Left lung (tissue), 10 donors: ENCODE data around the gene LIPH. TPM values are rescaled to one million over a fixed set of nuclear protein-coding genes. Genes with fewer than 3 reads are reported as not detected.
A peak's percentile ranks its signal among the peaks of the same experiment; 100 is the strongest.

Source experiments
- ATAC-seq: fragments of 200-7000 bp; cut with Tn5 transposase; one replicate; pipeline ENCODE4 v1.9.1; 2020; ENCODE audit warnings: moderate library complexity
- DNase-seq, 4 donors: peaks; one replicate each; pipeline ENCODE4 v3.0.0-alpha.2; 2013 to 2020
- H3K27ac ChIP-seq, 2 donors: fragments of 200-600 bp; sonication (generic) in 1 of 2; one replicate each; pipeline versions ENCODE4 v1.5.0 to v1.8.0; 2020 to 2021
- H3K27me3 ChIP-seq, 2 donors: fragments of 200-600 bp; sonication (generic) in 1 of 2; one replicate each; pipeline versions ENCODE4 v1.5.0 to v1.8.0; 2020 to 2021
- H3K36me3 ChIP-seq, 2 donors: fragments of 200-600 bp; sonication (generic) in 1 of 2; one replicate each; pipeline versions ENCODE4 v1.5.0 to v1.8.0; 2020 to 2021
- H3K4me1 ChIP-seq, 2 donors: fragments of 200-600 bp; one replicate each; pipeline ENCODE4 v1.8.0; 2021
- H3K4me3 ChIP-seq, 2 donors: fragments of 200-600 bp; sonication (generic) in 1 of 2; one replicate each; pipeline versions ENCODE4 v1.5.0 to v1.8.0; 2020 to 2021; ENCODE audit warnings: mild to moderate bottlenecking in 1 of 2
- H3K9me3 ChIP-seq, 2 donors: fragments of 200-600 bp; sonication (generic) in 1 of 2; one replicate each; pipeline versions ENCODE4 v1.5.0 to v1.8.0; 2020 to 2021
- CTCF ChIP-seq, 2 donors: fragments of 200-600 bp; sonication (generic) in 1 of 2; IDR thresholded peaks; one replicate each; pipeline versions ENCODE4 v1.5.0 to v1.8.0; 2021; ENCODE audit warnings: antibody characterized with exemption in 2 of 2
- intact Hi-C, 2 donors: fragments of 100-400 bp; cut with DNase I; formaldehyde crosslinking; loops; one replicate each; pipeline versions ENCODE4 v1.11.2 to v1.14.2; 2022
- polyA plus RNA-seq, 6 donors: library from polyadenylated mRNA; unstranded; fragments of 120-200 nt; gene quantifications; one replicate each; pipeline ENCODE4 v1.2.1, GENCODE V29; 2013; ENCODE audit not compliant: insufficient read length in 6 of 6
- total RNA-seq, 2 donors: library from RNA; stranded (reverse); fragmentation: NEBNext Ultra II Directional; extraction: Animal tissue kit (Norgen Biotek cat#: 25700); gene quantifications; one replicate each; pipeline ENCODE4 v1.2.1, GENCODE V29; 2021
- donor health status: DM: no; HTN: yes; CAD: no.
- donor health status: DM: no; HTN: no; CAD: no.

Gene LIPH
- total and polyA plus RNA-seq, 8 donors: 2.2 to 76.0 (median 3.4) TPM

GRCh38 chr3:185549651-185550111, 2.7 kb downstream of the LIPH start:
- H3K36me3 ChIP-seq: no peaks in the 10 kb centered on the region
- H3K27ac ChIP-seq: peak overlapping the region; percentile 57 to 65
- peak; percentile 50 for ATAC-seq
- no peak for DNase-seq
- no peaks in the 10 kb centered on the region for H3K4me1 ChIP-seq
- peak overlapping the region in 1 of 2 donors; percentile 21 for H3K4me3 ChIP-seq
- no peaks in the 10 kb centered on the region for H3K9me3 ChIP-seq
- no peak for TF ChIP-seq CTCF (IDR thresholded peaks at IDR 0.05)
- no peaks in the 10 kb centered on the region for H3K27me3 ChIP-seq
- intact Hi-C loops: no loop called here

GRCh38 chr3:185549122-185549521, 3.3 kb downstream of the LIPH start:
- intact Hi-C loops: no loop called here
- Histone ChIP-seq H3K27me3 (no peaks in the 10 kb centered on the region), H3K36me3 (no peaks in the 10 kb centered on the region), H3K4me1 (no peaks in the 10 kb centered on the region), H3K27ac (peak overlapping the region; percentile 57 to 65), H3K9me3 (no peaks in the 10 kb centered on the region), H3K4me3 (no peak overlapping the region)
- no peak for DNase-seq
- TF ChIP-seq CTCF (IDR thresholded peaks at IDR 0.05): no peak
- peak; percentile 55 for ATAC-seq

GRCh38 chr3:185540695-185541094, 11.7 kb downstream of the LIPH start:
- DNase-seq: no peak
- Histone ChIP-seq H3K27ac (no peak overlapping the region), H3K27me3 (no peaks in the 10 kb centered on the region), H3K4me1 (peaks cover 8 to 9% of the 10 kb centered on the region in 2 donors), H3K9me3 (no peaks in the 10 kb centered on the region), H3K4me3 (no peak overlapping the region), H3K36me3 (no peaks in the 10 kb centered on the region)
- no peak for ATAC-seq
- intact Hi-C loops: no loop called here
- no peak for TF ChIP-seq CTCF (IDR thresholded peaks at IDR 0.05)

GRCh38 chr3:185539934-185540333, 12.5 kb downstream of the LIPH start:
- H3K36me3 ChIP-seq: no peaks in the 10 kb centered on the region

GRCh38 chr3:185537369-185537970, 14.9 kb downstream of the LIPH start:
- H3K4me1 ChIP-seq: peaks cover 8 to 9% of the 10 kb centered on the region in 2 donors
- H3K27ac ChIP-seq: peak overlapping the region; percentile 53 to 63
- H3K4me3 ChIP-seq: no peak overlapping the region
- intact Hi-C loops: no loop called here
- ATAC-seq (peak; percentile 96), DNase-seq (peak in 2 of 4 donors; percentile 30 to 67)
- no peaks in the 10 kb centered on the region for H3K36me3 ChIP-seq
- no peaks in the 10 kb centered on the region for H3K27me3 ChIP-seq
- no peak for TF ChIP-seq CTCF (IDR thresholded peaks at IDR 0.05)
- H3K9me3 ChIP-seq: no peaks in the 10 kb centered on the region

More at GRCh38 chr3:185539934-185540333, 12.5 kb downstream of the LIPH start:
- ATAC-seq (no peak), DNase-seq (no peak)
- intact Hi-C loops: no loop called here
- Histone ChIP-seq H3K27ac (no peak overlapping the region), H3K4me3 (no peak overlapping the region), H3K4me1 (peaks cover 8 to 9% of the 10 kb centered on the region in 2 donors), H3K9me3 (no peaks in the 10 kb centered on the region), H3K27me3 (no peaks in the 10 kb centered on the region)
- TF ChIP-seq CTCF (IDR thresholded peaks at IDR 0.05): no peak
